Osteocyte (in vitro differentiated cells): ENCODE results near the gene ANKRD16. TPM values are rescaled to one million over a fixed set of nuclear protein-coding genes. Genes with fewer than 3 reads are reported as not detected.

Experiments used
- DNase-seq: peaks from one replicate; pipeline ENCODE4 v3.0.0; 2021; ENCODE audit warnings: mixed read lengths; ENCODE audit not compliant: unreplicated experiment; ENCODE audit errors: extremely low spot score
- H3K27ac Mint-ChIP-seq: one replicate; pipeline ENCODE4 v1.8.0; 2021; ENCODE audit warnings: mild to moderate bottlenecking, mixed read lengths; ENCODE audit not compliant: unreplicated experiment
- H3K27me3 Mint-ChIP-seq: one replicate; pipeline ENCODE4 v1.8.0; 2021; ENCODE audit warnings: mixed read lengths; ENCODE audit not compliant: unreplicated experiment
- H3K36me3 Mint-ChIP-seq: one replicate; pipeline ENCODE4 v1.8.0; 2021; ENCODE audit warnings: mixed read lengths; ENCODE audit not compliant: unreplicated experiment
- H3K4me1 Mint-ChIP-seq: one replicate; pipeline ENCODE4 v1.8.0; 2021; ENCODE audit warnings: mixed read lengths; ENCODE audit not compliant: unreplicated experiment
- H3K4me3 Mint-ChIP-seq: one replicate; pipeline ENCODE4 v1.8.0; 2021; ENCODE audit warnings: mild to moderate bottlenecking, moderate library complexity, mixed read lengths; ENCODE audit not compliant: unreplicated experiment
- H3K9me3 Mint-ChIP-seq: one replicate; pipeline ENCODE4 v1.8.0; 2021; ENCODE audit warnings: mixed read lengths; ENCODE audit not compliant: unreplicated experiment
- CTCF ChIP-seq: fragments of 200-600 bp; sonication (generic); IDR thresholded peaks from 2 replicates; pipeline ENCODE4 v1.5.0; 2021; ENCODE audit warnings: antibody characterized with exemption, mild to moderate bottlenecking, moderate library complexity
- total RNA-seq: library from RNA; stranded (reverse); gene quantifications from 2 replicates; pipeline ENCODE4 v1.2.1, GENCODE V29; 2021

The ANKRD16 gene
- total RNA-seq, 1 donor from 2014 or later = 8.8 TPM

- Mint-ChIP-seq H3K36me3 (peaks cover 48% of the 10 kb centered on the region), H3K9me3 (no peaks in the 10 kb centered on the region), H3K27me3 (no peaks in the 10 kb centered on the region), H3K27ac (no peak overlapping the region), H3K4me3 (no peak overlapping the region), H3K4me1 (no peaks in the 10 kb centered on the region)
- no peak for DNase-seq
- no peak for TF ChIP-seq CTCF
These were observed 42.7 kb upstream of the ANKRD16 start for GRCh38 chr10:5932345-5932744.

GRCh38 chr10:5930272-5930671 is 40.6 kb upstream of the ANKRD16 start:
- H3K4me1 Mint-ChIP-seq = no peaks in the 10 kb centered on the region
- no peaks in the 10 kb centered on the region for H3K9me3 Mint-ChIP-seq
- no peak for TF ChIP-seq CTCF
- H3K27ac Mint-ChIP-seq = no peak overlapping the region
- peaks cover 36% of the 10 kb centered on the region for H3K36me3 Mint-ChIP-seq
- no peak overlapping the region for H3K4me3 Mint-ChIP-seq
- no peaks in the 10 kb centered on the region for H3K27me3 Mint-ChIP-seq
- DNase-seq = no peak

- Mint-ChIP-seq H3K4me1 (no peaks in the 10 kb centered on the region), H3K36me3 (peaks cover 35% of the 10 kb centered on the region), H3K27me3 (no peaks in the 10 kb centered on the region), H3K27ac (no peak overlapping the region), H3K9me3 (no peaks in the 10 kb centered on the region), H3K4me3 (no peak overlapping the region)
- DNase-seq = no peak
- no peak for TF ChIP-seq CTCF
These were observed 39.7 kb upstream of the ANKRD16 start for GRCh38 chr10:5929442-5929841.

GRCh38 chr10:5927306-5927705 is 37.6 kb upstream of the ANKRD16 start:
- no peak for TF ChIP-seq CTCF
- DNase-seq = no peak
- no peaks in the 10 kb centered on the region for H3K4me1 Mint-ChIP-seq
- no peaks in the 10 kb centered on the region for H3K27me3 Mint-ChIP-seq
- no peaks in the 10 kb centered on the region for H3K9me3 Mint-ChIP-seq
- no peak overlapping the region for H3K4me3 Mint-ChIP-seq
- H3K36me3 Mint-ChIP-seq = peaks cover 43% of the 10 kb centered on the region
- H3K27ac Mint-ChIP-seq = no peak overlapping the region

GRCh38 chr10:5924889-5925288 is 35.2 kb upstream of the ANKRD16 start:
- H3K9me3 Mint-ChIP-seq = no peaks in the 10 kb centered on the region
- peaks cover 57% of the 10 kb centered on the region for H3K36me3 Mint-ChIP-seq
- DNase-seq = no peak
- H3K27me3 Mint-ChIP-seq = no peaks in the 10 kb centered on the region
- no peak for TF ChIP-seq CTCF
- no peak overlapping the region for H3K27ac Mint-ChIP-seq
- H3K4me1 Mint-ChIP-seq = no peaks in the 10 kb centered on the region
- H3K4me3 Mint-ChIP-seq = no peak overlapping the region
